GM12878 (cell line): ENCODE results near the gene TDRD7.

Experiments
- BCL11A ChIP-seq: IDR thresholded peaks from 2 replicates; pipeline ENCODE4 v1.6.1; 2011; ENCODE audit warnings: low read depth, low read length
- CEBPB ChIP-seq, 2 experiments: fragments of 150-350 bp in 1 of 2; IDR thresholded peaks; 2 replicates each; pipeline ENCODE4 v1.6.1; 2012 to 2014; ENCODE audit warnings: low read depth in 2 of 2, low read length in 2 of 2, borderline replicate concordance in 1 of 2, inconsistent platforms in 1 of 2
- CTCF ChIP-seq, 3 experiments: IDR thresholded peaks in 2 of 3; conservative IDR thresholded peaks in 1 of 3; 2 replicates each; pipeline ENCODE4 v1.5.1; 2011; ENCODE audit warnings: low read depth in 3 of 3, low read length in 3 of 3, mild to moderate bottlenecking in 3 of 3, control low read depth in 2 of 3, moderate library complexity in 2 of 3, inconsistent platforms in 1 of 3, mixed read lengths in 1 of 3; ENCODE audit not compliant: control insufficient read depth in 2 of 3, insufficient read depth in 1 of 3; ENCODE audit errors: extremely low read depth in 1 of 3
- EP300 ChIP-seq, 2 experiments: fragments of 150-350 bp in 1 of 2; IDR thresholded peaks; 2 replicates each; pipeline ENCODE4 v1.6.1; 2011 to 2012; ENCODE audit warnings: low read depth in 2 of 2, low read length in 2 of 2, borderline replicate concordance in 1 of 2, improper control_type of control experiment in 1 of 2, inconsistent platforms in 1 of 2; ENCODE audit not compliant: control insufficient read depth in 1 of 2
- EZH2 ChIP-seq: IDR thresholded peaks from 2 replicates; pipeline ENCODE4 v1.6.1; 2012; ENCODE audit warnings: low read depth, mild to moderate bottlenecking, control low read depth, inconsistent platforms, low read length, borderline replicate concordance; ENCODE audit not compliant: control insufficient read depth
- GABPA ChIP-seq: IDR thresholded peaks from 2 replicates; pipeline ENCODE4 v1.6.1; 2014; ENCODE audit warnings: antibody characterized with exemption, low read depth, mild to moderate bottlenecking, inconsistent platforms
- IKZF2 ChIP-seq, 2 experiments: fragments of 450-650 bp; IDR thresholded peaks; 2 replicates each; pipeline ENCODE4 v1.6.1; 2017; ENCODE audit warnings: mild to moderate bottlenecking in 2 of 2, moderate library complexity in 2 of 2
- NFYB ChIP-seq: IDR thresholded peaks from 2 replicates; pipeline ENCODE4 v1.6.1; 2011; ENCODE audit warnings: low read depth, mild to moderate bottlenecking, low read length, improper control_type of control experiment, moderate library complexity; ENCODE audit not compliant: insufficient read depth
- PML ChIP-seq: IDR thresholded peaks from 2 replicates; pipeline ENCODE4 v1.6.1; 2012; ENCODE audit warnings: low read length, inconsistent platforms
- RELA ChIP-seq: fragments of 450-650 bp; IDR thresholded peaks from 2 replicates; pipeline ENCODE4 v1.8.0; 2014; ENCODE audit warnings: borderline replicate concordance; ENCODE audit not compliant: partially characterized antibody
- SIN3A ChIP-seq: IDR thresholded peaks from 2 replicates; pipeline ENCODE4 v1.6.1; 2012; ENCODE audit warnings: low read depth, low read length, improper control_type of control experiment
- STAT3 ChIP-seq: IDR thresholded peaks from 2 replicates; pipeline ENCODE4 v1.6.1; 2011; ENCODE audit warnings: low read depth, low read length, improper control_type of control experiment
- ZNF384 ChIP-seq: IDR thresholded peaks from 2 replicates; pipeline ENCODE4 v1.6.1; 2012; ENCODE audit warnings: low read depth, mild to moderate bottlenecking, low read length, improper control_type of control experiment, borderline replicate concordance
- TF ChIP-seq, protein P1 (sequence below): IDR thresholded peaks from 2 replicates; pipeline ENCODE4 v1.6.1; 2011; ENCODE audit warnings: low read depth, mild to moderate bottlenecking, low read length, moderate library complexity, borderline replicate concordance; ENCODE audit errors: extremely low read depth

GRCh38 chr9:97534961-97535594 is 123.2 kb downstream of the TDRD7 start:
- TF ChIP-seq SIN3A (no peak), CEBPB (IDR thresholded peaks at IDR 0.05; ENCODE audit: borderline replicate concordance in 1 of 2, low read depth in 2 of 2, low read length in 2 of 2) (no peak), CTCF (IDR thresholded peaks at IDR 0.05 in 2 of 3, conservative IDR thresholded peaks at IDR 0.05 in 1 of 3; ENCODE audit: control insufficient read depth in 2 of 3, extremely low read depth in 1 of 3, insufficient read depth in 1 of 3, low read depth in 3 of 3, low read length in 3 of 3) (no peak), NFYB (no peak), EZH2 (no peak), GABPA (no peak), RELA (no peak), EP300 (IDR thresholded peaks at IDR 0.05; ENCODE audit: borderline replicate concordance in 1 of 2, control insufficient read depth in 1 of 2, low read depth in 2 of 2, low read length in 2 of 2) (no peak), PML (no peak), STAT3 (no peak), ZNF384 (no peak), BCL11A (no peak), IKZF2 (IDR thresholded peaks at IDR 0.05) (no peak)
- TF ChIP-seq, protein P1, sequence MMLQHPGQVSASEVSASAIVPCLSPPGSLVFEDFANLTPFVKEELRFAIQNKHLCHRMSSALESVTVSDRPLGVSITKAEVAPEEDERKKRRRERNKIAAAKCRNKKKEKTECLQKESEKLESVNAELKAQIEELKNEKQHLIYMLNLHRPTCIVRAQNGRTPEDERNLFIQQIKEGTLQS = no peak
